Muscle layer of colon (tissue), 2 donors: ENCODE results near the gene FBXO41.

Experiments used
- H3K27ac ChIP-seq: one replicate; pipeline ENCODE4 v1.7.0; 2013; ENCODE audit warnings: low read depth, mild to moderate bottlenecking, low read length, moderate library complexity
- H3K27me3 ChIP-seq, 2 donors: one replicate each; pipeline ENCODE4 v1.7.0; 2013; ENCODE audit warnings: low read length in 2 of 2, mild to moderate bottlenecking in 2 of 2; ENCODE audit not compliant: insufficient read depth in 2 of 2, control insufficient read depth in 1 of 2
- H3K36me3 ChIP-seq: one replicate; pipeline ENCODE4 v1.7.0; 2013; ENCODE audit warnings: mild to moderate bottlenecking, low read length; ENCODE audit not compliant: insufficient read depth
- H3K4me1 ChIP-seq: one replicate; pipeline ENCODE4 v1.7.0; 2013; ENCODE audit warnings: mild to moderate bottlenecking, low read length; ENCODE audit not compliant: insufficient read depth
- H3K4me3 ChIP-seq, 2 donors: one replicate each; pipeline ENCODE4 v1.7.0; 2013; ENCODE audit warnings: low read length in 2 of 2, low read depth in 1 of 2, mild to moderate bottlenecking in 1 of 2, moderate library complexity in 1 of 2
- H3K9ac ChIP-seq: one replicate; pipeline ENCODE4 v1.7.0; 2013; ENCODE audit warnings: low read length
- H3K9me3 ChIP-seq: one replicate; pipeline ENCODE4 v1.7.0; 2013; ENCODE audit warnings: mild to moderate bottlenecking, low read length
- donor health status: abdominal sarcoma.
- donor health status: Adenocarcinoma of cecum.

Gene FBXO41

DNA sequence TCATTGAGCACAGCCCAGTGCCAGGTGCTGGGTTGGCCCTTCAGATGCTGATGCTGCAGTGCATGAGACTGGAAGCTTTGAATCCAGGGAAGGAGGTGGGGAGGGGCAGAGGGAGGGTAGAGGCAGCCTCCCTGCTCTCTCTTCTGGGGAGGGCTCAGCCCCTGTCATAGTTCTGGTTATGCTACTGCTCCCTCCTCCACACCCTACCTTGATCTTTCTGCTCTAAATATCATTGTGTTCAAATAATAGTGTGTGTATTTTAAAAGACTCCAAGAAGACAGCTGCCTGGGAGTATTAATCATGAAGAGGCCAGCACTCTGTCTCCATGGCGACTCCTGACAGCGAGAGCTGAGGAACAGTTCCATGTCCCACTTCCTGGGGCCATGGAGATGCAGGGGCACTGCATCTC, 12.9 kb upstream of the FBXO41 start:
- no peaks in the 10 kb centered on the region for H3K36me3 ChIP-seq
- H3K4me1 ChIP-seq = peaks cover 3% of the 10 kb centered on the region
- peaks cover 24 to 44% of the 10 kb centered on the region in 2 donors for H3K27me3 ChIP-seq
- H3K4me3 ChIP-seq = no peak overlapping the region
- no peak overlapping the region for H3K27ac ChIP-seq
- no peaks in the 10 kb centered on the region for H3K9me3 ChIP-seq
- H3K9ac ChIP-seq = no peak overlapping the region

DNA sequence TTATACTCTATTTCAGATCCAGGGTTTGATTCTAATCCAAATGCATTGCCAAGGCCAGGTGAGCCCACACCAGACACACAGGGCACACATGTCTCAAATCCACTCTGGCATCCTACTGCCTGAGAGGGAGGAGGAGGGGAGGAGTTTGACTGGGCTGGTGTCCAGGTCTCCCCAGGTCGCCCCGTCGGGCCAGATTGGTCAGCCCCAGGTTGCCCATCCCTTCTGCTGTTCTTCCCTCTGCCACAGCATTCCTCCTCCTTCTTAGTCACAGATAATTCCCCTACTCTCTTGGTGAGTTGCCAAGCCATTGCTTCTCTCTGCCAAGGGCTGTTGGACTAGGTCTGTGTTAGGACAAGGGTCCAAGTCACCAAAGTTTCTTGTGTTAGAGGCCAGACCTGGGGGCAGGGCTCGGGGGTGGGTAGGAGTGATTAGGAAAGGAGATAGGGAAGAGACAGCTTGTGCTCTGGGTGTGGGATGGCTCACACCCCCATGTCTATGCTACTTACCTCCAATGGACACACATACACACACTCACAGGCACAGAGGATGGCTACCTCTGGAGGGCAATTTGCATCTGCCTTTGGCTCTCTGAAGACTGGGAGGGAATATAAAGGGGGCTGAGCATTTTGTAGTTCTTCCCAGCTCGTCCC, 11.6 kb upstream of the FBXO41 start:
- no peak overlapping the region for H3K27ac ChIP-seq
- no peak overlapping the region for H3K4me3 ChIP-seq
- peaks cover 25 to 55% of the 10 kb centered on the region in 2 donors for H3K27me3 ChIP-seq
- H3K9ac ChIP-seq = no peak overlapping the region
- H3K36me3 ChIP-seq = no peaks in the 10 kb centered on the region
- no peaks in the 10 kb centered on the region for H3K9me3 ChIP-seq
- peaks cover 3% of the 10 kb centered on the region for H3K4me1 ChIP-seq

DNA sequence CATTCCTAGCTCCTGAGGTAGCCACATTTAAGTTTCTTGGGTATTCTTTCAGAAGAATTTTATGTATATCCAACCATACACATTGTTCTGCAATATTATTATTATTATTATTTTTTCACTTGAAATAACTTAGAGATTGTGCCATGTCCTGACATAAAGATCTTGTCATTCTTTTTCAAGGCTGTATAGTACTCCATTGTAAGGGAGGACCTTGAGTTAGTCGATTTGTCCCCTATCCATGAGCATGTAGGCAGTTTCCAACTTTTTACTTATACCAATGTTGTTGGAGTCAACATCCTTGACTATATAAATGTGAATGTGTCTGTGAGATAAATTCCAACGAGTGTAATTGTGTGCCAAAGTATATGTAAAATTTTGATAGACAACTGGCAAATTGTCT, 10.0 kb upstream of the FBXO41 start:
- Histone ChIP-seq H3K4me1 (peaks cover 3% of the 10 kb centered on the region), H3K9ac (no peak overlapping the region), H3K27me3 (peaks cover 33 to 66% of the 10 kb centered on the region in 2 donors), H3K36me3 (no peaks in the 10 kb centered on the region), H3K4me3 (no peak overlapping the region), H3K9me3 (no peaks in the 10 kb centered on the region), H3K27ac (no peak overlapping the region)

DNA sequence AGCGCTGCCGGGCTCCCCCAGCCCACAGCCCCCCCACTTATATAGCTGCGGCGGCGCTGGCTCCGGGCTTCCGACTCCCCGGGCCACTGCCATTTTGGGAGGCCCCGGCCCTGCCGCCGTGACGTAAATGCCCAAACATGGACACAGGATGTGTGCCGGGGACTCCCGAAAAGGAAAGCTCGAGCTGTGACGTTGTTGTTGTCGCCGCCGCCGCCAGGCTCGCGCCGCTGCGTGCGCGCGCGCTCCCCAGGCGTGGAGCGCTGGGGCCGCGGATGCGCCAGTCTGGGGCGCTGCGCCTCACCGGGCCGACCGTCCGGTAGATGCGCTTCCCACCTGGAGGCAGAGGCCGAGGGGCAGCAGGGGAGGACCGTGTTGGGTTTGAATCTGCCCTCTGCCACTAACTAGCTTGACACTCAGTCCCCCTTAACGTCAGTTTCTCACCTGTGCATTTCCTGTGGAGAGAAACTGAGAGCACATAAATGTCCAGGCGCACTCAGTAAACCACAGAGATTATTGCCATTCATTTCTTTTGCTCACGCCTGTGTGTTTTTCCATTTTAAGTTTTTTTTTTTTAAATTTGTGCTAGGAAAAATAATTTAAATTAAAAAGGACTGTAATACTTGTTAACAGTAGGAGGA, 9.4 kb upstream of the FBXO41 start, which contains the start of gene EGR4:
TSS of gene EGR4 (minus strand) at position 15 of the 638 bp plus-strand sequence. CDS start 231 bp downstream, outside the sequence.
- peaks cover 33 to 70% of the 10 kb centered on the region in 2 donors for H3K27me3 ChIP-seq
- H3K9ac ChIP-seq = no peak within 1 kb of the TSS

DNA sequence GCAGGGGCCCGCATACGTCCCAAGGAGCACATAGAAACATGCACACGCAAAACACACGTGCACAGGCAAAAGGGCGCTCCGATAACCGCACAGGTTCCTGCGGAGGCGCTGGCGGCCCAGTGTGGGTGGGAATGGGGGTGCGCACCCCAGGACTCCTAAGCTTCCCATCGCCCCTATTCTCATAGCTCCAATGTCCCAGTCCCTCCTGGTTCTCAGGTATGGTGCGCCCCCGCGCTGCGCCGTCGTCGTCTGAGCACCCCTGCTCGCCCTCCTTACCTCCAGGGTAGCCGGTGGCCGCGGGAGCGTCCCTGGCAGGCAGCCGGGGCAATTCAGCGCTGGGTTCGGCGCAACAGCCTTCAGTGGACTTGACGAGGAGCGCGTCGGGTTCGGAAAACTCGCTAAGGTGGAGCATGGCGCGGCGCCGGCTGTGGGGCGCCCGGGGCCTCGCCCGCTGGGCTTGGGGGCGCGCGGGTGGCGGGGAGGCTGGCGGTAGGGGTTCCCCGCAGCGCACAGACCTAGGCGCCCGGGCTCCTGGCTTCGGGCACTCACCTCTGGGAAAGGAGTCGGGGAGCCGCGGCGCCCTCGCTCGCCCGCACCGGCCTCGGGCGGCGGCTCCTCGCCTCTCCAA, 8.7 kb upstream of the FBXO41 start:
- H3K9ac ChIP-seq = no peak overlapping the region
- peak overlapping the region in 1 of 2 donors; percentile 41 for H3K4me3 ChIP-seq
- H3K4me1 ChIP-seq = peaks cover 3% of the 10 kb centered on the region
- no peak overlapping the region for H3K27ac ChIP-seq
- H3K27me3 ChIP-seq = peaks cover 33 to 70% of the 10 kb centered on the region in 2 donors
- H3K9me3 ChIP-seq = no peaks in the 10 kb centered on the region
- H3K36me3 ChIP-seq = no peaks in the 10 kb centered on the region

More for the DNA sequence above, 9.4 kb upstream of the FBXO41 start, which contains the start of gene EGR4:
- no peaks in the 10 kb centered on the region for H3K36me3 ChIP-seq
- H3K4me1 ChIP-seq = peaks cover 3% of the 10 kb centered on the region
- H3K9me3 ChIP-seq = no peaks in the 10 kb centered on the region
- peak within 1 kb of the TSS; percentile 27 to 41 for H3K4me3 ChIP-seq
- no peak within 1 kb of the TSS for H3K27ac ChIP-seq

DNA sequence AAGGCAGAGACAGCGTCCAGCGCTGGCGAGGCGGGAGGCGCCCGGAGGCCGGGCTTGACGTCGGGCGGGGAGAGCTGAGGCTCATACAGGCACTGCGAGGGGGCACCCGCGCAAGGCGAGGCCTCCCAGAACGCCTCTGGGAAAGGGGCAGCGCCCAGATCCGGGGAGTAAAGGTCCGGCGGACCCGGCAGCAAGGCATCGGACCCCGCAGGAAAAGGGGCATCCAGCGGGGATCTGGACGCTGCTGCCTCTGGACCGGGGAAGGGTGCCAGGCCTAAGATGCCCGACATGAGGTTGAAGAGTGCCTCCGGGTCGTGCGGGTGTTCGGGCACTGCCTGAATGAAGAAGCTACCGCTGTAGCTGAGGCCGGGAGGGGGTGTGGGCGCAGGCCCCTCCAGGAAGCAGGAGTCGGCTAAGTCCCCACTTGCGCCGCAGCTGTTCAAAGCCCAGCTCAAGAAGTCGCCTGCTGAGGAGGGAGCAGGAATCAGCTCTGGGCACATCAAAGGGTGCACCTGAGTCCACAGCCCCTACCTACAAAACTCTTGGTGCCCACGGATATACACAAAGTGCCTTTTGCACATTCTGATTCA, 8.1 kb upstream of the FBXO41 start:
- Histone ChIP-seq H3K27me3 (peaks cover 33 to 70% of the 10 kb centered on the region in 2 donors), H3K9ac (no peak overlapping the region), H3K27ac (no peak overlapping the region), H3K4me3 (no peak overlapping the region), H3K4me1 (peaks cover 3% of the 10 kb centered on the region), H3K36me3 (no peaks in the 10 kb centered on the region), H3K9me3 (no peaks in the 10 kb centered on the region)

DNA sequence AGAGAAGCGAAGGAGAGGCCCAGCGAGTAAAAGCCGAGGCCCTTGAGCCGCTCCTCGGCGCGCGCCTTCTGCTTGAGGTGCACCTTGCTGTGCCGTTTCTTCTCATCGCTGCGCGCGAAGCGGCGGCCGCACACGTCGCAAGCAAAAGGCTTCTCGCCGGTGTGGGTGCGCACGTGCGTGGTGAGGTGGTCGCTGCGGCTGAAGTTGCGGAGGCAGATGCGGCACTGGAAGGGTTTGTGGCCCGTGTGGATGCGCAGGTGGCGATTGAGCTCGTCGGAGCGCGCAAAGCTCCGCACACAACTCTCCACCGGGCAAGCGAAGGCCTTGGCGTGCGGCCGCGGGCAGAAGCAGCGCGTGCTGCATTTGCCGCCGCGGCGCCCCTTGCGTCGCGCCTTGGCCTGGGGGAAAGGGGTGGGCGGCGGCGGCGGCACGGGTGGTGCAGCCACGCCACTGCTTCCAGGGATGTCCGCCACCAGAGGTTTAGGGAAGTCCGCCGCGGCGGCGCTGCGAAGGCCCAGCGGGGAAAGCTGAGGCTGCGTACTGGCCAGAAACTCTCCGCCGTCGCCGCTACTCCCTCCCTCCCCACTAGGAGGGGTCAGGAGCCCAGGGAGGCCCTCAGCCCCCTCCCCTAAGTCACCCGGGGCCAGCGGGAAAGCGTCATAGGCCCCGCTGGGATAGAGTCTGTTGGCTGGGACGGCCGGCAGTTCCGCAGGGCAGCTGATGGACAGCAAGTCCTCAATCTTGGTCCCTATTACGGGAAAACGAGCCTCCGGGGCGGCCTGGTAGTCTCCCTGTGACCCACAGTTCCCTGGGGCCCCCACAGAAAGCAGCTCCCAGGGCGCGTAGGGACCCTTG, 7.4 kb upstream of the FBXO41 start:
- Histone ChIP-seq H3K36me3 (no peaks in the 10 kb centered on the region), H3K4me1 (peaks cover 3% of the 10 kb centered on the region), H3K27ac (no peak overlapping the region), H3K4me3 (no peak overlapping the region), H3K27me3 (peaks cover 33 to 72% of the 10 kb centered on the region in 2 donors), H3K9ac (no peak overlapping the region), H3K9me3 (no peaks in the 10 kb centered on the region)

DNA sequence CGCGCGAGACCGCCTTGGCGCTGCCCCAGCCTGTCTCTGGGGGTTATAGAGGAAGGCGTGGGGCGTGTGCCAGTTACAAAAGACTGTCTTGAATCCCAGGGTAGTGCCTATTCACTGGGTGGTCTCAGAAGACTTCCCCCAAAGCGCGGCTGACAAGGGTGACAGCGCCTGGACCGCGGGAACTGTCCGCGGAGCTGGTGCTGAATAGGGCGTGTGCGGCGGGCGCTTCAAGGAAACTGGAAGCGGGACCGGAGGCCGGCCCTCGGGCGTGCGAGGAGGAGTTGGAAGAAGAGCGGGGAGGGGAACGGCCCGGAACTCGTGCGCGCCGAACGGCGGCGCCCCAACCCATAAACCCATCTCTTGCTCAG, 6.8 kb upstream of the FBXO41 start:
- Histone ChIP-seq H3K4me1 (peaks cover 3% of the 10 kb centered on the region), H3K4me3 (no peak overlapping the region), H3K9me3 (no peaks in the 10 kb centered on the region), H3K27me3 (peaks cover 33 to 77% of the 10 kb centered on the region in 2 donors), H3K9ac (no peak overlapping the region), H3K36me3 (no peaks in the 10 kb centered on the region), H3K27ac (no peak overlapping the region)

DNA sequence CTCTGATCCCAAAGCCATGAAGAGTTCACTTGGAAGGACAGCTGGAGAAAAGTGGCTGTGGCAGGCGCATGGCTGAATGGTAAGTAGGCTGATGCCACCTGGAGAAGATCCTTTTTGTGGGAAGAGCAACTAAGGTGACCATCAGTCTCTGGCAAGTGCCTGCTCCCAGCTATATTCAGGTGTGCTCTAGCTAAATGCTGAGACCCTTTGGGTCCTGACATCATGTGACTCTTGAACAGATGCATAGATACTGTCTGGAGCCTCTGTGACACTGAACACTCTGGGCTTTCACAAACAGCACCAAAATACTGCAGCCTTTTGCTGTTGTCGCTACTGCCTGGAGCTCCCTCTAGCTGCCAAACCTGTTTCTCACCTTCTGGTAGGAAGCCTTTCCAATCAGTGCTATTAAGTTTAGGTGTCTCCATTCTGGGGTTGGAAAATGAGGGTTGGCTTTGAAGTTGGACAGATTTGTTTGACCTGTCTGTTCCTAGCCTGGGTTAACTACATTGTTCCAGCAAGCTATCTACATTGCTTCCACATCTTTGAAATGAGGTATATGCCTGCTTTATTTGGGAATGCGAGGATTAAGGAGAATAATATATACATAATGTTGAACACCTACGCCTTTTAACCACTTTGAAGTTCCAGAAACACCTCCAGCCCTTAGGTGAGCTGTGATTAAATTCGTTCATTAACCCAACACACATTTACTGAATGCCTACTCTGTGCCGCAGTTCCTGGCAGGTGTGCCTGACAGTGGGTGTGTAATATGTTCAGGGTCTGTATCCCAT, 6.0 kb upstream of the FBXO41 start:
- H3K27me3 ChIP-seq = peaks cover 27 to 76% of the 10 kb centered on the region in 2 donors
- H3K4me3 ChIP-seq = no peak overlapping the region
- H3K36me3 ChIP-seq = no peaks in the 10 kb centered on the region
- H3K27ac ChIP-seq = no peak overlapping the region
- H3K9ac ChIP-seq = no peak overlapping the region
- H3K4me1 ChIP-seq = peaks cover 4% of the 10 kb centered on the region
- no peaks in the 10 kb centered on the region for H3K9me3 ChIP-seq

DNA sequence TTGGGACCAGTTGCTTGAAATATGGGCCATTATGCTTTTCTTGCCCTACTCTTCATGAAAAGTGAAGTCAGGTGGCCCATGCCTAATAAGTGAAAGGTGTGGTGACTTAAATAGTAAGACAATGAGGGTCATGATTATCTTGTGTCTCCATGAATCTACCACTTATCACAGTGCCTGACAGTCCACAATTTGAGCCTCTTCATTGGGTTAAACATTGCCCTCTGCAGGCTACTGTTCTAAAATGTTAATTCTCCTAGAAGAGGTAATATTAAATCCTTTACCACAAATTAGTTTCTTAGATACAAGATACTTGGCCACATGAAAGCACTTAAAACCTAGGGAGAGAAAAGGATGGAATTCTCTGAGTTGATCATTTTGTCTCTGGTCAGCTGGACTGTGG, 5.0 kb upstream of the FBXO41 start:
- Histone ChIP-seq H3K27me3 (peaks cover 24 to 73% of the 10 kb centered on the region in 2 donors), H3K4me3 (no peak overlapping the region), H3K4me1 (peaks cover 10% of the 10 kb centered on the region), H3K27ac (no peak overlapping the region), H3K9ac (no peak overlapping the region), H3K36me3 (no peaks in the 10 kb centered on the region), H3K9me3 (no peaks in the 10 kb centered on the region)
